Stimulated activated CD8-positive, alpha-beta memory T cell treated with anti-CD3 and anti-CD28 coated beads, Interleukin-12 subunit alpha, Interleukin-12 subunit beta, amount 100 ng/mL, for 1 hour (primary cell): ENCODE results near the gene KLRC2.
A peak's percentile ranks its signal among the peaks of the same experiment; 100 is the strongest.
"Not testable (repeated sequence)": the region's sequence is repeated elsewhere in the genome, so short reads cannot be mapped to it uniquely, and the experiment has no call there.

Experiments
- DNase-seq: peaks from one replicate; pipeline ENCODE4 v3.0.0-alpha.2; 2020; ENCODE audit warnings: low read depth

The KLRC2 gene

GRCh38 chr12:10435816-10436215 lies at the start of gene KLRC2:
Gene KLRC2, minus strand, starts transcription at chr12:10436010. Its CDS starts 24 bp downstream, at chr12:10435986.
- not testable (repeated sequence) for DNase-seq

DNA sequence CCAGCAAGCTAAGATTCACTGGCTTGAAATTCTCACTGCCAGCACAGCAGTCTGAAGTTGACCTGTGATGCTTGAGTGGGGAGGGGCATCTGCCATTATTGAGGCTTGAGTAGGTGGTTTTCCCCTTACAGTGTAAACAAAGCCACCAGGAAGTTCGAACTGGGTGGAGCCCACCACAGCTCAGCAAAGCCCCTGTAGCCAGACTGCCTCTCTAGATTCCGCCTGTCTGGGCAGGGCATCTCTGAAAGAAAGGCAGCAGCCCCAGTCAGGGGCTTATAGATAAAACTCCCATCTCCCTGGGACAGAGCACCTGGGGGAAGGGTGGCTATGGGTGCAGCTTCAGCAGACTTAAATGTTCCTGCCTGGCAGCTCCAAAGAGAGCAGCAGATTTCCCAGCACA lies 46.1 kb upstream of the KLRC2 start:
- DNase-seq = peak; percentile 5

DNA sequence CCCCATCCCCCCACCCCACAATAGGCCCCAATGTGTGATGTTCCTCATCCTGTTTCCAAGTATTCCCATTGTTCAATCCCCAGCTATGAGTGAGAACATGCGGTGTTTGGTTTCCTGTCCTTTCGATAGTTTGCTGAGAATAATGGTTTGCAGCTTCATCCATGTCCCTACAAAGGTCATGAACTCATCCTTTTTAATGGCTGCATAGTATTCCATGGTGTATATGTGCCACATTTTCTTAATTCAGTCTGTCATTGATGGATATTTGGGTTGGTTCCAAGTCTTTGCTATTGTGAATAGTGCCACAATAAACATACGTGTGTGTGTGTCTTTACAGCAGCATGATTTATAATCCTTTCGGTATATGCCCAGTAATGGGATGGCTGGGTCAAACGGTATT lies 37.0 kb upstream of the KLRC2 start:
- not testable (repeated sequence) for DNase-seq

GRCh38 chr12:10469701-10470100 lies 33.9 kb upstream of the KLRC2 start:
- no peak for DNase-seq

GRCh38 chr12:10466311-10466710 lies 30.5 kb upstream of the KLRC2 start:
- no peak for DNase-seq

GRCh38 chr12:10457760-10458159 lies 21.9 kb upstream of the KLRC2 start:
- DNase-seq = no peak

DNA sequence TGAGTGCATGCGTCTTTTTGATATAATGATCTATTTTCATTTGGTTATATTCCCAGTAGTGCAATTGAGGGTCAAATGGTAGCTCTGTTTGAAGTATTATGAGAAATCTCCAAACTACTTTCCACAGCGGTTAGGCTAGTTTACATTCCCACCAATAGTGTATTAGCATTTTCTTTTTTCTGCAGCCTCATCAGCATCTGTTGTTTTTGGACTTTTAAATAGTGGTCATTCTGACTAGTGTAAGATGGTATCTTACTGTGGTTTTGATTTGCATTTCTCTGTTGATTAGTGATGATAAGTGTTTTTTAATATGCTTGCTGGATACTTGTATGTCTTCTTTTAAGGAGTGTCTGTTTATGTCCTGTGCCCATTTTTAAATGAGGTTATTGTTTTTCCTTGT lies 21.0 kb upstream of the KLRC2 start:
- DNase-seq = no peak

GRCh38 chr12:10455766-10456165 lies 20.0 kb upstream of the KLRC2 start:
- no peak for DNase-seq

GRCh38 chr12:10454531-10454930 lies 18.7 kb upstream of the KLRC2 start:
- DNase-seq = no peak

DNA sequence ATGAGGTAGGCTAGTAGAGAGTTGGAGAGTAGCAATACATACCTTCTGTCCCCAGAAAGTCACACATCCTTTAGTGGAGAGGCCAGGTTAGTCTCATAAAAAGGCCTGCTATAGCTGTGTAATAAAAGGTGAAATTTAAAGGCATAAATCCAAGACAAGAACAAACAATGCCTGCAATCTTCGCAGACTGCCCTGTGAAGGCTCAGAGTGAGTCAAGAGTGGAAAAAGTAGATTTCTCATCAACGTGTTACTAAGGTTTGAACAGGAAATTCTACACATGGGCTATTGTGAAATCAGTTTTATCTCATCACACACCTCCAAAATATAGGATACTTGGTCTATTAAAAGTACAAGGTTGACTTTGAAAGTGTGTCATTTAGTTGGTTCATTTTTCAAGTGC lies 17.3 kb upstream of the KLRC2 start, which contains the start of gene KLRC1:
KLRC1 (minus strand) TSS at position 222 of the 400 bp plus-strand sequence. CDS start 2,221 bp downstream, outside the sequence.
- no peak for DNase-seq

- DNase-seq = no peak
These were observed 12.4 kb upstream of the KLRC2 start for GRCh38 chr12:10448236-10448635.

DNA sequence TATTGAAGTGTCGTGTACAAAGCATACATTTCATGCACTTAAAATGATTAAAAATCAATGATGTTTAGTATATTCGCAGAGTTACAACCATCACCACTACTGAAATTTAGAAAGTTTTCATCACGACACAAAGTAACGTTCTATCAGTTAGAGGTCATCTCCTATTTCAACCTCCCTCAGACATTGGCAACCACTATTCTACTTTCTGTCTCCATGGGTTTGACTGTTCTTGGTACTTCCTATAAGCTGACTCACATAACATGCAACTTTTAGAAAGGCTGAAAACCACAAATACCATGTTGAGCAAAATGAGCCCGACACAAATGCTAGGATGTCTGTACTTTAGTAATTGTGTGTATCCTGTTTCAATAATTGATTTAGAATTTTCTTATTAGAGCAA lies 10.2 kb upstream of the KLRC2 start:
- DNase-seq = not testable (repeated sequence)

DNA sequence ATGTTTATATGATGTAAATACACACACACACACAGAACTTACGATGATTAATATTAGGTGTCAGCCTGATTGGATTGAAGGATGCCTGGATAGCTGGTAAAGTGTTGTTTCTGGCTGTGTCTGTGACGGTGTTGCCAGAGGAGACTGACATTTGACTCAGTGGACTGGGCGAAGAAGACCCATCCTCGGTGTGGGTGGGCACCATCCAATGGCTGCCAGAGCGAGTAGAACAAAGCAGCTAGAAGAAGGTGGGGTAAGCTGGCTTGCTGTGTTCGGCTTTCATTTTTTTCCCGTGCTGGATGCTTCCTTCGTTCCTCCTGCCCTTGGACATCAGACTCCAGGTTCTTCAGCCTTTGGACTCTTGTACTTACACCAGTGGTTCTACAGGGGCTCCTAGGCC lies 5.3 kb upstream of the KLRC2 start:
- DNase-seq = not testable (repeated sequence)

DNA sequence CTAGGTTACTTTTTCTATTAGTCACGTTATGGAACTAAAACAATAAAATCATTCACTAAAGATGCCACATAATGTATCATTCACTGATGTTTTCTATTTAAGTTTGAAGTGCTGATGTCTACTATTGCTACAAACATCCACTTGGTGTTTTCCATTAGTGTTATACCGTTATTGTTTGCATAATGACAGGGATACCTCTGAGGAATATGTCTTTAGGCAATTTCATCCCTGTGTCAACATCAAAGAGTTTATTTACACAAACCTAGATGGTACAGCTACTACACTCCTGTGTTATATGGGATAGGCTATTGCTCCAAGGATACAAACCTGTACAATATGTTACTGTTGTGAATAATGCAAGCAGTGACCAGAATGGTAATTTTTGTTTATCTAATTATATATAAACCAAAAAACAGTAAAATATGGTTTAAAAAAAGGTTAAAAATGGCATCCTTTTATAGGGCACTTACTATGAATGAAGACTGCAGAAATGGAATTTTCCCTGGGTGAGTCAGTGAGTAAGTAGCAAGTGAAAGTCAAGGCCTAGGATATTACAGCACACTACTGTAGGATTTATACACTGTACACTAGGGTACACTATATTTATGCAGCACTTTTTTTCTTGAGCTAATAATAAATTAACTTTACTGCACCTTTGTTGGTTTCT lies 3.9 kb upstream of the KLRC2 start:
- not testable (repeated sequence) for DNase-seq

DNA sequence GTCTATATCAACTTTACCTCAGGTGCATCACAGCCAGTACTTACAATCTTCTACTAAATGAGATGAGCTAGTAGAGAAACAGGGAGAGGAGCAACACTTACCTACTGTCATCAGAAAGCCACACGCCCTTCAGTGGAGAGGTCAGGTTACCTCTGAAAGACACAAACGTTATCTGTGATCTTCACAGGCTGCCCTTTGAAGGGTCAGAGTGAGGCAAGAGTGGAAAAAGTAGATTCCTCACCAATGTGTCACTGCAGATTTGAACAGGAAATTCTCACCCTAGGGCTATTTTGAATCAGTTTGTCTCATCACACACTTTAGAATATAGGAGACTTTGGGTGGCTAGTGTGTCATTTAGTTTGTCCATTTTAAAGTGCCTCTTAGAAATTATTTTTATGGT lies 1.8 kb upstream of the KLRC2 start:
- not testable (repeated sequence) for DNase-seq

GRCh38 chr12:10430623-10431022 lies 5.2 kb downstream of the KLRC2 start:
- DNase-seq = not testable (repeated sequence)

DNA sequence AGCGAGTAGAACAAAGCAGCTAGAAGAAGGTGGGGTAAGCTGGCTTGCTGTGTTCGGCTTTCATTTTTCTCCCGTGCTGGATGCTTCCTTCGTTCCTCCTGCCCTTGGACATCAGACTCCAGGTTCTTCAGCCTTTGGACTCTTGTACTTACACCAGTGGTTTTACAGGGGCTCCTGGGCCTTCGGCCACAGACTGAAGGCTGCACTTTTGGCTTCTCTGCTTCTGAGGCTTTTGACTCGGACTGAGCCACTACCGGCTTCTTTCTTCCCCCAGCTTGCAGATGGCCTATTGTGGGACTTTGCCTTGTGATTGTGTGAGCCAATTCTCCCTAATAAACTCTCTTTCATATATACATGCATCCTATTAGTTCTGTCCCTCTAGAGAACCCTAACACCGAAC lies 9.9 kb downstream of the KLRC2 start:
- DNase-seq = not testable (repeated sequence)

DNA sequence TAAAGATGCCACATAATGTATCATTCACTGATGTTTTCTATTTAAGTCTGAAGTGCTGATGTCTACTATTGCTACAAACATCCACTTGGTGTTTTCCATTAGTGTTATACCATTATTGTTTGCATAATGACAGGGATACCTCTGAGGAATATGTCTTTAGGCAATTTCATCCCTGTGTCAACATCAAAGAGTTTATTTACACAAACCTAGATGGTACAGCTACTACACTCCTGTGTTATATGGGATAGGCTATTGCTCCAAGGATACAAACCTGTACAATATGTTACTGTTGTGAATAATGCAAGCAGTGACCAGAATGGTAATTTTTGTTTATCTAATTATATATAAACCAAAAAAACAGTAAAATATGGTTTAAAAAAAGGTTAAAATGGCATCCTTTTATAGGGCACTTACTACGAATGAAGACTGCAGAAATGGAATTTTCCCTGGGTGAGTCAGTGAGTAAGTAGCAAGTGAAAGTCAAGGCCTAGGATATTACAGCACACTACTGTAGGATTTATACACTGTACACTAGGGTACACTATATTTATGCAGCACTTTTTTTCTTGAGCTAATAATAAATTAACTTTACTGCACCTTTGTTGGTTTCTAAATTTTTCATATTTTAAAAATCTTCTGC lies 11.4 kb downstream of the KLRC2 start:
- not testable (repeated sequence) for DNase-seq

GRCh38 chr12:10422159-10422558 lies 13.7 kb downstream of the KLRC2 start:
- not testable (repeated sequence) for DNase-seq

- DNase-seq = not testable (repeated sequence)
These were observed 15.5 kb downstream of the KLRC2 start, which contains the start of gene KLRC3 for GRCh38 chr12:10420334-10420733. Gene KLRC3, minus strand, starts transcription at chr12:10420595. Its CDS starts 45 bp downstream, at chr12:10420550.

DNA sequence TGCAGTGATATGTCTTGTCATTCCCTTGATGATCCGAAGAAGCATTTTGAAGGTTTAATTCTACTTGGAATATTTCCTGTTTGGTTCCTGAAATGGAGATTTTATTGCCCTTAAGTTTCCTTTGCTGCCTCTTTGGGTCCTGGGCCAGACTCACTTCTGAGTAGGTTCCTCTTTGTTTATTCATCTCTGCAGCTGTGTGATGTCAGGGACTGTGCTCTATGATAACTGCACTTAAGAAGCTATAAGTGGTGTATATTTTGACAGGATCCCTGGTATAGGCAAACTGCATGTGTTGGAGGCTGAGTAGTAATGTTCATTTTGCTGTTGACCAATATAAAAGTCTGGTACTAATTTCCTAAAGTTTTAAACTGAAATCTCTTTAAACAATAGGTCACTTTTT lies 26.4 kb downstream of the KLRC2 start, which contains the start of gene KLRC4:
KLRC4 (minus strand) TSS at position 366 of the 400 bp plus-strand sequence; CDS start at position 184, 182 bp downstream.
- DNase-seq = no peak

- DNase-seq = no peak
These were observed 27.0 kb downstream of the KLRC2 start for GRCh38 chr12:10408842-10409241.

GRCh38 chr12:10406725-10407124 lies 29.1 kb downstream of the KLRC2 start:
- no peak for DNase-seq
